Mesothelial cell of epicardium (in vitro differentiated cells): Measurements from ENCODE around the gene DPY19L3. TPM values are rescaled to one million over a fixed set of nuclear protein-coding genes. Genes with fewer than 3 reads are reported as not detected.
A peak's percentile ranks its signal among the peaks of the same experiment; 100 is the strongest.

ENCODE experiments used
- DNase-seq, 2 experiments: peaks; one replicate each; pipeline ENCODE4 v3.0.0; 2021; ENCODE audit warnings: low spot score in 2 of 2; ENCODE audit not compliant: unreplicated experiment in 2 of 2
- H3K27ac Mint-ChIP-seq: 2 replicates; pipeline ENCODE4 v1.8.0; 2021; ENCODE audit warnings: mixed read lengths
- H3K27me3 Mint-ChIP-seq: 2 replicates; pipeline ENCODE4 v1.8.0; 2021; ENCODE audit warnings: low read depth, mixed read lengths
- H3K36me3 Mint-ChIP-seq: 2 replicates; pipeline ENCODE4 v1.8.0; 2021; ENCODE audit warnings: mixed read lengths
- H3K4me1 Mint-ChIP-seq: 2 replicates; pipeline ENCODE4 v1.8.0; 2021; ENCODE audit warnings: mixed read lengths
- H3K4me3 Mint-ChIP-seq: 2 replicates; pipeline ENCODE4 v1.8.0; 2021; ENCODE audit warnings: mild to moderate bottlenecking, moderate library complexity, mixed read lengths
- H3K9me3 Mint-ChIP-seq: 2 replicates; pipeline ENCODE4 v1.8.0; 2021; ENCODE audit warnings: mixed read lengths
- total RNA-seq: library from RNA; stranded (reverse); gene quantifications from 3 replicates; pipeline ENCODE4 v1.2.1, GENCODE V29; 2021
- TF ChIP-seq, protein P1 (sequence below): fragments of 200-600 bp; sonication (generic); IDR thresholded peaks from one replicate; pipeline ENCODE4 v1.5.0; 2021; ENCODE audit warnings: antibody characterized with exemption; ENCODE audit not compliant: unreplicated experiment

Gene DPY19L3
- total RNA-seq, 1 donor from 2014 or later: 111 TPM

GRCh38 chr19:32401992-32402391 is 3.6 kb upstream of the DPY19L3 start:
- peaks cover 19% of the 10 kb centered on the region for H3K4me1 Mint-ChIP-seq
- H3K27me3 Mint-ChIP-seq: no peaks in the 10 kb centered on the region
- no peaks in the 10 kb centered on the region for H3K9me3 Mint-ChIP-seq
- H3K27ac Mint-ChIP-seq: no peak overlapping the region
- DNase-seq: no peak
- H3K36me3 Mint-ChIP-seq: no peaks in the 10 kb centered on the region
- H3K4me3 Mint-ChIP-seq: no peak overlapping the region
- TF ChIP-seq, protein P1, sequence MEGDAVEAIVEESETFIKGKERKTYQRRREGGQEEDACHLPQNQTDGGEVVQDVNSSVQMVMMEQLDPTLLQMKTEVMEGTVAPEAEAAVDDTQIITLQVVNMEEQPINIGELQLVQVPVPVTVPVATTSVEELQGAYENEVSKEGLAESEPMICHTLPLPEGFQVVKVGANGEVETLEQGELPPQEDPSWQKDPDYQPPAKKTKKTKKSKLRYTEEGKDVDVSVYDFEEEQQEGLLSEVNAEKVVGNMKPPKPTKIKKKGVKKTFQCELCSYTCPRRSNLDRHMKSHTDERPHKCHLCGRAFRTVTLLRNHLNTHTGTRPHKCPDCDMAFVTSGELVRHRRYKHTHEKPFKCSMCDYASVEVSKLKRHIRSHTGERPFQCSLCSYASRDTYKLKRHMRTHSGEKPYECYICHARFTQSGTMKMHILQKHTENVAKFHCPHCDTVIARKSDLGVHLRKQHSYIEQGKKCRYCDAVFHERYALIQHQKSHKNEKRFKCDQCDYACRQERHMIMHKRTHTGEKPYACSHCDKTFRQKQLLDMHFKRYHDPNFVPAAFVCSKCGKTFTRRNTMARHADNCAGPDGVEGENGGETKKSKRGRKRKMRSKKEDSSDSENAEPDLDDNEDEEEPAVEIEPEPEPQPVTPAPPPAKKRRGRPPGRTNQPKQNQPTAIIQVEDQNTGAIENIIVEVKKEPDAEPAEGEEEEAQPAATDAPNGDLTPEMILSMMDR: no peak

DNA sequence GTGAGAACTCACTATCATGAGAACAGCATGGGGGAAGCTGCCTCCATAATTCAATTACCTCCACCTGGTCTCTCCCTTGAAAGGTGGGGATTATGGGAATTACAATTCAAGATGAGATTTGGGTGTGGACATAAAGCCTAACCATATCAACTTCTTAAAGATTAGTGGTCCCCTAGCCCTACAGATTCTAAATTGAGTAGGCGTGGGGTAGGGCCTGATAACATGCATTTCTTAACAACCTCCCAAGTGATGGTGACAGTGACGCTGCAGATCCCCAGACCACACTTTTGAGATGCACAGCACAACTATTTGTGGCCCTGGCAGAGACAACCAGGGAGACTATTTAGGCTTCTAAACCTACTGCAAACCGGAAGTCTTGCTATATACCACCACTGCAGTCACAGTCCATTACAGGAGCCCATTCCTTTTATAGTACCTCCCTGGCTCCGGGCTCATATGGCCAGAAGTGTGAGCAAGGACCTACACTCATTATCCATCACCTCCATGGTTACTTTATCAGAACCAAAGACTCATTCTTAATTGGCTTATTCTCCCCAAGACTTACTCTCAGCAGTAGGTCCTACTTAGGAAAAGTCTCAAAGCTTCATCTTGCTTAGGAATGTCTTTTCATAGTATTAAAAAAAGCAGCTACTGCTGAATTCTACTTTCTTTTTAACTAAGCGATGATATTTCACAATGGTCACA is 2.1 kb upstream of the DPY19L3 start:
- no peak for DNase-seq
- Mint-ChIP-seq H3K27ac (peak overlapping the region; percentile 98), H3K4me3 (peak overlapping the region; percentile 86), H3K4me1 (peaks cover 25% of the 10 kb centered on the region), H3K36me3 (peaks cover 5% of the 10 kb centered on the region), H3K9me3 (no peaks in the 10 kb centered on the region), H3K27me3 (no peaks in the 10 kb centered on the region)
- TF ChIP-seq, protein P1: no peak

- no peaks in the 10 kb centered on the region for H3K27me3 Mint-ChIP-seq
- H3K9me3 Mint-ChIP-seq: no peaks in the 10 kb centered on the region
- H3K4me1 Mint-ChIP-seq: peaks cover 25% of the 10 kb centered on the region
Observed at GRCh38 chr19:32404213-32404932, 1.2 kb upstream of the DPY19L3 start.

DNA sequence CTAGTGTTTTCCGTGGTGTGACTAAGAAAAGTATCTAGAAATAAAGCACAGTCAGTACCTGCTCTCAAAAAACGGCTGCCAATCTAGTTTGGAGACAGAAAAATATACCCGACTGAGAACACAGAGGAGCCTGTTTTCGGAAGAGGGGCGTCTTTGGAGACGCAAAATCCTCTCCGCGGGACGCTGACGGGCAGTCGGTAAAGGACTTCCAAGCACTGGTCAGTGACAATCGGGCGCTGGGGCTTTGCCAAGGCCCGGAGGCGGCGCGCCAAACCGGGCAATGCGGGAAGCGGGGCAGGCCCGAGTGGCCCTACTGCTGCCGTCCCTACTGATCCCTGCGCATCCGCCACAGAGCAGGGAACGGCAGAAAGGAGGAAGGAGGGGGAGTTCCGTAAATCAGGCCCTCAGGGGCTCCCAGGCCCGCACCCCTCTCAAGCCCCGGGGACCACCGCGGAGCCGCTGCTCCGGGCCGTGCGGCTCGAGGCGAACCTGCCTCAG is 588 bp upstream of the DPY19L3 start:
- H3K4me3 Mint-ChIP-seq: peak overlapping the region; percentile 86
- H3K27me3 Mint-ChIP-seq: no peaks in the 10 kb centered on the region
- no peaks in the 10 kb centered on the region for H3K9me3 Mint-ChIP-seq
- H3K4me1 Mint-ChIP-seq: peaks cover 25% of the 10 kb centered on the region
- H3K27ac Mint-ChIP-seq: peak overlapping the region; percentile 98
- peaks cover 14% of the 10 kb centered on the region for H3K36me3 Mint-ChIP-seq
- TF ChIP-seq, protein P1: no peak
- DNase-seq: peak; percentile 31 to 67

More at GRCh38 chr19:32404213-32404932, 1.2 kb upstream of the DPY19L3 start:
- Mint-ChIP-seq H3K27ac (peak overlapping the region; percentile 98), H3K4me3 (peak overlapping the region; percentile 86), H3K36me3 (peaks cover 13% of the 10 kb centered on the region)
- TF ChIP-seq, protein P1: no peak
- DNase-seq: no peak

DNA sequence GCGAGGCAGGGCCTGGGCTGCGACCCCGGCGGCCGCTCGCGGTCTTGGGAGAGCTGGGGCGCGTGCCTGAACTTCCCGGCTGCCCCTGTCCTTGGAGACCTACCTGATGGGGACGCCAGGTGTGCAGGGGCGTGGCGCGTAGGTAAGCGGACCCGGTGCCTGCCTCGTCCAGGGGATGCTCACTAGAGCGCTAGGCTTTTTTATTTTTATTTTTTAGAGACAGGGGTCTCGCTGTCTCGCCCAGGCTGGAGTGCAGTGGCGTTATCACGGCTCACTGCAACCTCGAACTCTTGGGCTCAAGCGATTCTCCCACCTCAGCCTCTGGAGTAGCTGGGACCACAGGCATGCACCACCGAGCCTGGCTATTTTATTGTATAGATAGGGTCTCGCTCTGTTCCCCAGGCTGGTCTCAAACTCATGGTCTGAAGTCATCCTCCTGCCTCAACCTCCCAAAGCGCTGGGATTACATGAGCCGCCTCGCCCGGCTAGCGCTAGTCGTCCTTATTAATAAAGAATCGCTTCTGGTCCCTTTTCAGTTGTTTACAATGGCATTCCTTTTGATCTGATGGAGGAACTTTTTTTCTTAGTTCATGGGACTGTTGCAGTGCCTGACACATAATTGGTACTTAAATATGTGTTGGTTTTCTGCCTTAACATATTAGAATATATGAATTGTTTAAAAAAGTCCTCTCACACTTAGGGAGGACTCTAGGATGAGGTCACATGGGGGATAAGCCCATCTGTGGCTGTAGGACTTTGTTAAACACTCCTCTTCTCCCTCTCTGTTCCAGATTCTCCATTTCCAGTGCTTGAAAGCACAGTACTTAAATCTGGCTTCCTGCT is 812 bp downstream of the DPY19L3 start:
- TF ChIP-seq, protein P1: no peak
- Mint-ChIP-seq H3K36me3 (peaks cover 23% of the 10 kb centered on the region), H3K27me3 (no peaks in the 10 kb centered on the region), H3K27ac (peak overlapping the region; percentile 91), H3K9me3 (no peaks in the 10 kb centered on the region), H3K4me1 (peaks cover 25% of the 10 kb centered on the region), H3K4me3 (peak overlapping the region; percentile 80)
- DNase-seq: no peak
